Neuronal stem cell (in vitro differentiated cells): ENCODE results near the gene ADGRG3.

Experiments
- DNase-seq: peaks from one replicate; pipeline ENCODE4 v3.0.0-alpha.2; 2013; ENCODE audit warnings: low spot score
- H2AFZ ChIP-seq: one replicate; pipeline ENCODE4 v1.6.1; 2013; ENCODE audit warnings: mild to moderate bottlenecking, low read length, inconsistent platforms
- H2AK5ac ChIP-seq: 2 replicates; pipeline ENCODE4 v1.6.1; 2013; ENCODE audit warnings: low read depth, mild to moderate bottlenecking, inconsistent platforms, low read length, moderate library complexity, mixed read lengths
- H2BK120ac ChIP-seq: 2 replicates; pipeline ENCODE4 v1.6.1; 2013; ENCODE audit warnings: low read depth, mild to moderate bottlenecking, inconsistent platforms, low read length, moderate library complexity, mixed read lengths
- H2BK12ac ChIP-seq: one replicate; pipeline ENCODE4 v1.6.1; 2013; ENCODE audit warnings: low read length, inconsistent platforms
- H2BK15ac ChIP-seq: 2 replicates; pipeline ENCODE4 v1.6.1; 2013; ENCODE audit warnings: mild to moderate bottlenecking, low read length, inconsistent platforms, mixed read lengths
- H2BK5ac ChIP-seq: one replicate; pipeline ENCODE4 v1.6.1; 2013; ENCODE audit warnings: inconsistent platforms, mild to moderate bottlenecking, low read length, moderate library complexity
- H3K14ac ChIP-seq: one replicate; pipeline ENCODE4 v1.6.1; 2013; ENCODE audit warnings: low read length, inconsistent platforms
- H3K18ac ChIP-seq: 2 replicates; pipeline ENCODE4 v1.6.1; 2013; ENCODE audit warnings: low read length, inconsistent platforms
- H3K23ac ChIP-seq: 2 replicates; pipeline ENCODE4 v1.6.1; 2013; ENCODE audit warnings: low read depth, mild to moderate bottlenecking, mixed read lengths, low read length, inconsistent platforms; ENCODE audit not compliant: poor library complexity
- H3K27ac ChIP-seq: replicated peaks from 3 replicates; pipeline ENCODE4 v1.5.1; 2013; ENCODE audit warnings: low read length, inconsistent platforms
- H3K27me3 ChIP-seq, 3 experiments: 2 replicates each; pipeline ENCODE4 v1.6.1; 2013; ENCODE audit warnings: low read length in 3 of 3, mild to moderate bottlenecking in 2 of 3, inconsistent platforms in 1 of 3, low read depth in 1 of 3, mixed read lengths in 1 of 3, moderate library complexity in 1 of 3; ENCODE audit not compliant: control insufficient read depth in 3 of 3, insufficient read depth in 3 of 3
- H3K36me3 ChIP-seq, 2 donors: replicated peaks in 1 of 2; 2 replicates each; pipeline ENCODE4 v1.6.1; 2013; ENCODE audit warnings: low read length in 2 of 2; ENCODE audit not compliant: control insufficient read depth in 2 of 2, insufficient read depth in 2 of 2
- H3K4ac ChIP-seq: 2 replicates; pipeline ENCODE4 v1.6.1; 2013; ENCODE audit warnings: inconsistent platforms, mild to moderate bottlenecking, low read length, moderate library complexity
- H3K4me1 ChIP-seq, 2 donors: 1 replicate in 1 of 2; 2 replicates in 1 of 2; pipeline ENCODE4 v1.6.1; 2013; ENCODE audit warnings: low read length in 2 of 2, low read depth in 1 of 2; ENCODE audit not compliant: control insufficient read depth in 2 of 2, insufficient read depth in 1 of 2
- H3K4me2 ChIP-seq: one replicate; pipeline ENCODE4 v1.6.1; 2013; ENCODE audit warnings: mild to moderate bottlenecking, low read length, inconsistent platforms; ENCODE audit not compliant: insufficient read depth, poor library complexity, severe bottlenecking
- H3K4me3 ChIP-seq, 2 donors: 2 replicates each; pipeline ENCODE4 v1.5.1; 2013; ENCODE audit warnings: low read length in 2 of 2, mild to moderate bottlenecking in 2 of 2, inconsistent platforms in 1 of 2, moderate library complexity in 1 of 2
- H3K79me1 ChIP-seq: one replicate; pipeline ENCODE4 v1.6.1; 2013; ENCODE audit warnings: low read depth, mild to moderate bottlenecking, inconsistent platforms, low read length, moderate library complexity
- H3K9ac ChIP-seq: one replicate; pipeline ENCODE4 v1.6.1; 2013; ENCODE audit warnings: mild to moderate bottlenecking, low read depth, low read length, inconsistent platforms; ENCODE audit not compliant: poor library complexity
- H3K9me3 ChIP-seq, 2 donors: replicated peaks in 1 of 2; 2 replicates each; pipeline versions ENCODE3 to v1.6.1; 2013; ENCODE audit warnings: low read length in 2 of 2, mild to moderate bottlenecking in 2 of 2, inconsistent platforms in 1 of 2, low read depth in 1 of 2, mixed read lengths in 1 of 2, moderate library complexity in 1 of 2; ENCODE audit not compliant: control insufficient read depth in 2 of 2, insufficient read depth in 1 of 2
- H4K8ac ChIP-seq: one replicate; pipeline ENCODE4 v1.6.1; 2013; ENCODE audit warnings: low read depth, mild to moderate bottlenecking, inconsistent platforms, low read length, moderate library complexity
- H4K91ac ChIP-seq: one replicate; pipeline ENCODE4 v1.6.1; 2013; ENCODE audit warnings: low read length, low read depth, mild to moderate bottlenecking, inconsistent platforms; ENCODE audit not compliant: poor library complexity
- WGBS, 2 donors: extraction: QIAGEN DNeasy Blood & Tissue Kit; methylation state at CpG; one replicate each; pipeline ENCODE4 v1.1.7; 2013; ENCODE audit warnings: missing lambda C conversion rate in 2 of 2, mixed read lengths in 1 of 2; ENCODE audit not compliant: insufficient read length in 2 of 2, insufficient replicate concordance in 1 of 2; ENCODE audit errors: extremely low coverage in 2 of 2; 5-methylcytosine and 5-hydroxymethylcytosine counted together

The ADGRG3 gene

GRCh38 chr16:57699481-57699880, 31.4 kb downstream of the ADGRG3 start:
- Histone ChIP-seq H2AFZ (no peak overlapping the region), H3K4me2 (no peak overlapping the region), H2BK120ac (peak overlapping the region; percentile 77), H4K91ac (peak overlapping the region; percentile 61), H2BK5ac (no peak overlapping the region), H3K23ac (peak overlapping the region; percentile 28), H3K9ac (no peak overlapping the region), H3K18ac (peak overlapping the region; percentile 22), H3K4me1 (peaks cover 15 to 17% of the 10 kb centered on the region in 2 donors), H3K27me3 (peaks cover 0 to 2% (median 0%) of the 10 kb centered on the region in 3 experiments), H3K4ac (no peak overlapping the region), H4K8ac (no peak overlapping the region), H2AK5ac (peak overlapping the region; percentile 94), H3K79me1 (no peaks in the 10 kb centered on the region), H3K4me3 (no peak overlapping the region), H3K36me3 (no peaks in the 10 kb centered on the region), H2BK12ac (no peak overlapping the region), H3K27ac (no peak overlapping the region), H3K9me3 (no peaks in the 10 kb centered on the region), H2BK15ac (peak overlapping the region; percentile 96), H3K14ac (peak overlapping the region; percentile 75)
- DNase-seq: no peak
- no CpG with 5 or more reads among the region's 3 CpGs for WGBS, 2 donors

DNA sequence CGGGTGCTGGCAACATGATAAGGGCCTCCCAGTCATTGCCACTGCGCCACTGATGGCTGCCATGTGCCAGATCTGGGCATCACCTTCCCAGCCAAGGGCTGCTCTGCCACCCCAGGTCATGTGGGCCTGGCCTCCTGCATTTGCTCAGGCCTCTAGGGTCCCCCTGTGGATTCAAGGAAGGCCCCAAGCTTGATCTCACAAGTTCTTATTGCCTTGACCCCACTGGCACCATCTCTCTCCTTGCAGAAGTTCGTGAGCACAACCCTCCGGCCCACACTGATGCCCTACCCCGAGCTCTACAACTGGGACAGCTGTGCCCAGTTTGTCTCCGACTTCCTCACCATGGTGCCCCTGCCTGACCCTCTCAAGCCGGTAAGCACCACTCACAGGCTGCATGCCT, 31.8 kb downstream of the ADGRG3 start:
- peak overlapping the region; percentile 28 for H3K23ac ChIP-seq
- peaks cover 0 to 3% (median 0%) of the 10 kb centered on the region in 3 experiments for H3K27me3 ChIP-seq
- peak overlapping the region; percentile 81 for H3K18ac ChIP-seq
- no peaks in the 10 kb centered on the region for H3K9me3 ChIP-seq
- H3K4me2 ChIP-seq: no peak overlapping the region
- no CpG with 5 or more reads among the region's 7 CpGs for WGBS, 2 donors
- H4K8ac ChIP-seq: no peak overlapping the region
- no peak overlapping the region for H3K27ac ChIP-seq
- peak overlapping the region; percentile 75 for H2BK12ac ChIP-seq
- H3K14ac ChIP-seq: peak overlapping the region; percentile 75
- H3K79me1 ChIP-seq: peaks cover 1% of the 10 kb centered on the region
- H2BK120ac ChIP-seq: peak overlapping the region; percentile 77
- H3K36me3 ChIP-seq: no peaks in the 10 kb centered on the region
- no peak overlapping the region for H2BK5ac ChIP-seq
- H3K9ac ChIP-seq: no peak overlapping the region
- no peak for DNase-seq
- no peak overlapping the region for H3K4me3 ChIP-seq
- H2AK5ac ChIP-seq: peak overlapping the region; percentile 94
- H3K4ac ChIP-seq: no peak overlapping the region
- H2AFZ ChIP-seq: no peak overlapping the region
- peak overlapping the region; percentile 96 for H2BK15ac ChIP-seq
- peak overlapping the region; percentile 61 for H4K91ac ChIP-seq
- H3K4me1 ChIP-seq: peaks cover 13 to 17% of the 10 kb centered on the region in 2 donors

DNA sequence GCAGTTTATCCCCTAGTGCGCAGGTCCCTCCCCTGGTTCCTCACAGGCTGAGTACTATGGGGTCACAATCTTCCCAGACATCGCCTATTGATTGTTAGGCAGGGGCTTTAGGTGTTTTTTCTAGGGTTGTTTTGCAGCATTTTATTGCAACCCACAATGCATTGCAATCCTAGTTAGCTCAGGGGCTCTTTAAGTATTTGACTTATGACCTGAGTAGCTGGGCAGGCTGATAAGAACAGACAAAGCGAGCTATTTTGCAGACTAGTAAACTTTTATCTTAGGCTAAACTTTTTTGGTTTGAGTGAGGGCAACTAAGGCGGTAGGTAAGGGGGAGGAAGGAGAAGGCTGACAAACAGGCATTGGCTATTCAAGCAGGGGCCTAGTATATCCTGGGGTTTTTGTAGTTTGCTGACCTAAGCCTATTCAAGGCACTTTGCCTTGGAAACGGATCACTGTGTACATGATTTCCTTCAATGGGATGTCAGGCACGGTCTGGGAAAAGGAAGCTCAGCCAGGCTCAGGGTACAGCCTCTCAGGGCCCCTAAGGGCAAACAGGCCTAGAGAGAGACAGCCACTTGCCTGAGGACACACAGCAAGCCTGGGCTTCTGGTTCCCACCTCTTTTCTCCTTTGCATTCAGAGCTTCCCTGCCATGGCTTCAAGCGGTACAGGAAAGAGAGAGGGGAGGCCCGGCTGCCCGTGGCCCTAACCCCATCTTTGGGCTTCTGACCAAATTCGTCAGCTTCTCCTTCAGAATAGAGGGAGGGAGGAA, 32.9 kb downstream of the ADGRG3 start:
- Histone ChIP-seq H3K14ac (no peak overlapping the region), H3K4ac (no peak overlapping the region), H3K36me3 (no peaks in the 10 kb centered on the region), H3K18ac (peak overlapping the region; percentile 63), H3K4me2 (no peak overlapping the region), H3K79me1 (peaks cover 3% of the 10 kb centered on the region), H2BK120ac (no peak overlapping the region), H2AK5ac (no peak overlapping the region), H3K9ac (no peak overlapping the region), H2AFZ (peak overlapping the region; percentile 69), H2BK15ac (no peak overlapping the region), H4K91ac (no peak overlapping the region), H3K9me3 (peaks cover 0 to 4% of the 10 kb centered on the region in 2 donors), H3K23ac (no peak overlapping the region), H3K27me3 (peaks cover 0 to 5% (median 0%) of the 10 kb centered on the region in 3 experiments), H3K27ac (peak overlapping the region; percentile 55), H3K4me3 (no peak overlapping the region), H4K8ac (peak overlapping the region; percentile 94), H2BK12ac (no peak overlapping the region), H2BK5ac (peak overlapping the region; percentile 33), H3K4me1 (peaks cover 12 to 17% of the 10 kb centered on the region in 2 donors)
- no CpG with 5 or more reads among the region's 10 CpGs for WGBS, 2 donors
- DNase-seq: no peak

DNA sequence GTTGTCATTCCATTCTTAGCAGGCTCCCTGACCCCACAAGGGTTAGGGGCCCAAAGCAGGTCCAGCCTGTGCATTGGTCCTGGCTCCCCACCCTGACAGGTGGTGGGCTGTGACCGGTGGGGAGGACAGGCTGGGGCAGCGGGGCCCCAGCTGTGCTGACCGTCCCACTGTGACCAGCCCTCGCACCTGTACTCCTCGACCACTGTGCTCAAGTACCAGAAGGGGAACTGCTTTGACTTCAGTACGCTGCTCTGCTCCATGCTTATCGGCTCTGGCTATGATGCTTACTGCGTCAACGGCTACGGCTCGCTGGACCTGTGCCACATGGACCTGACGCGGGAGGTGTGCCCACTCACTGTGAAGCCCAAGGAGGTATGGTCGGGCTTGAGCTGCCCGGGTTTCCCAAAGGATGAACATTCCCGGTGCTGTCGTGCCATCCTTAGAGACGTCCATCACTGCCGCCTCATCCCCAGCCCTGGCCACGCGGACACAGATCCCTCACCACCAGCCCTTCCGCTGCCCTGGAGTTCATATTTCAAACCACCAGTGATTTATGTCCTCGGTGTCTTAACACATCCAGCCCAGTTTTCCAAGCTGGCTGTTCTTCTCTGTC, 33.8 kb downstream of the ADGRG3 start:
- no peak overlapping the region for H3K4ac ChIP-seq

More for the DNA sequence above, 33.8 kb downstream of the ADGRG3 start:
- Histone ChIP-seq H2AK5ac (peak overlapping the region; percentile 20), H3K4me2 (no peak overlapping the region), H2AFZ (no peak overlapping the region), H3K9me3 (peaks cover 0 to 4% of the 10 kb centered on the region in 2 donors), H4K91ac (no peak overlapping the region), H2BK15ac (peak overlapping the region; percentile 64), H3K4me3 (no peak overlapping the region), H2BK120ac (peak overlapping the region; percentile 41), H4K8ac (peak overlapping the region; percentile 25), H2BK12ac (peak overlapping the region; percentile 75), H3K27ac (no peak overlapping the region), H3K23ac (peak overlapping the region; percentile 50), H2BK5ac (peak overlapping the region; percentile 33), H3K4me1 (peaks cover 12 to 17% of the 10 kb centered on the region in 2 donors), H3K27me3 (peaks cover 0 to 5% (median 0%) of the 10 kb centered on the region in 3 experiments), H3K18ac (peak overlapping the region; percentile 87), H3K36me3 (no peaks in the 10 kb centered on the region), H3K9ac (no peak overlapping the region), H3K79me1 (peaks cover 3% of the 10 kb centered on the region), H3K14ac (peak overlapping the region; percentile 92)
- no CpG with 5 or more reads among the region's 23 CpGs for whole genome bisulfite sequencing, 2 donors
- DNase-seq: no peak
